Astrocyte (in vitro differentiated cells and primary cell): ENCODE results near the gene ADARB2.

Experiments used
- EZH2 ChIP-seq: IDR thresholded peaks from 2 replicates; pipeline ENCODE4 v1.6.1; 2012; ENCODE audit warnings: mild to moderate bottlenecking, low read length, inconsistent platforms; ENCODE audit not compliant: insufficient read depth
- TF ChIP-seq, protein P1 (sequence below): IDR thresholded peaks from 2 replicates; pipeline ENCODE4 v1.5.1; 2011; ENCODE audit warnings: low read depth, mild to moderate bottlenecking, inconsistent platforms, low read length, moderate library complexity; ENCODE audit not compliant: insufficient read depth

DNA sequence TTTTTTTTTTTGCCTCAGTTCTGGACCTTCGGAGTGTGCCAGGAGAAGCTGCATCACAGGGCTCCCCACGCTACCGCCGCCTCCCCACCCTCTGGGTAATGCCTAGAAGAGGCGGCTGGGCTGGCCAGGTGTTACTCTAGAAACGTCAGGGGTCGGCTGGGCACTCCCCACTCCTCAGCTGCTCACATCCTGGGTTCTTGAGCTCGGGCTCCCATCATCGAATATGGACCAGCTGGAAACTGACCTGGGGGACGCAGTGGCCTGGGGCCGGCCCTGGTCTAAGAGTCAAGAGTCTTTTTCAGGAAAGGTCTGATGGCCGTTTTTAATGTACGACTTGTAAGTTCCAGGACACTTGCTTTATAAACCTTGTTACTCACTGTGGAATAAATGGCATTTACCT, 354.6 kb downstream of the ADARB2 start:
- TF ChIP-seq, protein P1, sequence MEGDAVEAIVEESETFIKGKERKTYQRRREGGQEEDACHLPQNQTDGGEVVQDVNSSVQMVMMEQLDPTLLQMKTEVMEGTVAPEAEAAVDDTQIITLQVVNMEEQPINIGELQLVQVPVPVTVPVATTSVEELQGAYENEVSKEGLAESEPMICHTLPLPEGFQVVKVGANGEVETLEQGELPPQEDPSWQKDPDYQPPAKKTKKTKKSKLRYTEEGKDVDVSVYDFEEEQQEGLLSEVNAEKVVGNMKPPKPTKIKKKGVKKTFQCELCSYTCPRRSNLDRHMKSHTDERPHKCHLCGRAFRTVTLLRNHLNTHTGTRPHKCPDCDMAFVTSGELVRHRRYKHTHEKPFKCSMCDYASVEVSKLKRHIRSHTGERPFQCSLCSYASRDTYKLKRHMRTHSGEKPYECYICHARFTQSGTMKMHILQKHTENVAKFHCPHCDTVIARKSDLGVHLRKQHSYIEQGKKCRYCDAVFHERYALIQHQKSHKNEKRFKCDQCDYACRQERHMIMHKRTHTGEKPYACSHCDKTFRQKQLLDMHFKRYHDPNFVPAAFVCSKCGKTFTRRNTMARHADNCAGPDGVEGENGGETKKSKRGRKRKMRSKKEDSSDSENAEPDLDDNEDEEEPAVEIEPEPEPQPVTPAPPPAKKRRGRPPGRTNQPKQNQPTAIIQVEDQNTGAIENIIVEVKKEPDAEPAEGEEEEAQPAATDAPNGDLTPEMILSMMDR = no peak
- TF ChIP-seq EZH2 = no peak
